ENCODE measurements around the gene PIK3R6.

Gene PIK3R6

GRCh38 chr17:8855477-8856204 is 11.8 kb downstream of the PIK3R6 start:
- no peak for DNase-seq (ENCODE audit: low spot score in 2 of 2)
- Mint-ChIP-seq H3K36me3 (peaks cover 67% of the 10 kb centered on the region), H3K4me3 (peak overlapping the region; percentile 45), H3K4me1 (peaks cover 47% of the 10 kb centered on the region), H3K27ac (peak overlapping the region; percentile 9), H3K9me3 (no peaks in the 10 kb centered on the region)
- ATAC-seq, result peak; percentile 76

GRCh38 chr17:8851600-8851999 is 15.9 kb downstream of the PIK3R6 start:
- peaks cover 53% of the 10 kb centered on the region for H3K36me3 Mint-ChIP-seq
- no peak for DNase-seq (ENCODE audit: low spot score in 2 of 2)

GRCh38 chr17:8849311-8850041 is 18.0 kb downstream of the PIK3R6 start:
- ATAC-seq, result no peak
- Mint-ChIP-seq H3K4me1 (peaks cover 11% of the 10 kb centered on the region), H3K27ac (no peak overlapping the region), H3K36me3 (peaks cover 59% of the 10 kb centered on the region), H3K4me3 (no peak overlapping the region), H3K9me3 (no peaks in the 10 kb centered on the region)
- DNase-seq (ENCODE audit: low spot score in 2 of 2), result no peak

More at GRCh38 chr17:8851600-8851999, 15.9 kb downstream of the PIK3R6 start:
- peaks cover 24% of the 10 kb centered on the region for H3K4me1 Mint-ChIP-seq
- ATAC-seq, result no peak
- H3K4me3 Mint-ChIP-seq, result no peak overlapping the region
- no peaks in the 10 kb centered on the region for H3K9me3 Mint-ChIP-seq
- no peak overlapping the region for H3K27ac Mint-ChIP-seq

- H3K36me3 Mint-ChIP-seq, result peaks cover 45% of the 10 kb centered on the region
- H3K9me3 Mint-ChIP-seq, result no peaks in the 10 kb centered on the region
- ATAC-seq, result no peak
- no peak overlapping the region for H3K4me3 Mint-ChIP-seq
- H3K27ac Mint-ChIP-seq, result no peak overlapping the region
- no peak for DNase-seq (ENCODE audit: low spot score in 2 of 2)
- peaks cover 11% of the 10 kb centered on the region for H3K4me1 Mint-ChIP-seq
Measured at GRCh38 chr17:8847891-8848290, 19.6 kb downstream of the PIK3R6 start.

DNA sequence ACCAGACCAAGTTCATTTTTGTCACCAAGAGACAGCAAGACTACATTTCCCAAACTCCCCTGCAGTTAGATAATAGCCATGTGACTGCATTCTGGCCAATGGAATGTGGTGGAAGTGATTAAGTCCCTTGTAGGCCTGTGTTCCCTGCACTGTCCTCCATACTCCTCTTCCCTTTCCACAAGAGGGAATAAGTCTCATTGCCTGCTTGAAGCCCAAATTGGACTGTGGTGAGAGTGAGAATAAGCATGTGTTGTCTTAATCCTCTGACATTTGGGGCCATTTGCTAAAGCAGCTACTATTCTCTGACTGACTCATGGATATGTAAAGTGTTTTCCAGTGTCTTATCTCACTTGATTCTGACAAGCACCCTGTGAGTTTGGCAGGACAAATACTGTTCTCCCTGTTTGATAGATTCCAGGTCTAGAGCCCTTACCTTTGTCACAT is 20.7 kb downstream of the PIK3R6 start:
- DNase-seq (ENCODE audit: low spot score in 2 of 2) (no peak), ATAC-seq (peak; percentile 58)
- H3K4me3 Mint-ChIP-seq, result no peak overlapping the region
- peaks cover 11% of the 10 kb centered on the region for H3K4me1 Mint-ChIP-seq
- no peak overlapping the region for H3K27ac Mint-ChIP-seq
- peaks cover 34% of the 10 kb centered on the region for H3K36me3 Mint-ChIP-seq
- no peaks in the 10 kb centered on the region for H3K9me3 Mint-ChIP-seq

GRCh38 chr17:8844229-8845218 is 22.9 kb downstream of the PIK3R6 start:
- no peak overlapping the region for H3K4me3 Mint-ChIP-seq
- no peak overlapping the region for H3K27ac Mint-ChIP-seq
- ATAC-seq (peak; percentile 64), DNase-seq (ENCODE audit: low spot score in 2 of 2) (no peak)
- no peaks in the 10 kb centered on the region for H3K9me3 Mint-ChIP-seq
- H3K36me3 Mint-ChIP-seq, result peaks cover 34% of the 10 kb centered on the region
- H3K4me1 Mint-ChIP-seq, result peaks cover 8% of the 10 kb centered on the region

DNA sequence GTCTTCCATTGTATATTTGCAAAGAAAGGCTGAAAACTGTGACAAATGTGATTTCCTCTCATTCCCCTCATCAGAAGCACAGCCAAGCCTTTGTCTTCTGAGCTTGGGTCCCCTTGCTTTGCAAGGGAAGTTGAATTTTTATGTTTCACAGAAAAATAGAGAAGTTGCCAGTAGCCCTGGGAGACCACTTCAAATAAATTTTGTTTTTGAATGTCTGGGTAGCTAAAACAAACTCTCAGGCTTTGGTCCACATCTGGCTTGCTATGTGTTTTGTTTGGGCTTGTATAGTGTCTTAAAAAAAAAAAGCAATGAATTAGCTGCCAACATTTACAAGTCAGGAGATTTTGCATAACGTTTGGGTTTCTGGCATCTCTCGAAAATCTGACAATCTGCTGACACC is 24.1 kb downstream of the PIK3R6 start:
- H3K9me3 Mint-ChIP-seq, result no peaks in the 10 kb centered on the region
- peaks cover 6% of the 10 kb centered on the region for H3K4me1 Mint-ChIP-seq
- H3K27ac Mint-ChIP-seq, result no peak overlapping the region
- ATAC-seq (no peak), DNase-seq (ENCODE audit: low spot score in 2 of 2) (no peak)
- no peak overlapping the region for H3K4me3 Mint-ChIP-seq
- H3K36me3 Mint-ChIP-seq, result peaks cover 38% of the 10 kb centered on the region

- peaks cover 35% of the 10 kb centered on the region for H3K36me3 Mint-ChIP-seq
- no peak for ATAC-seq
Measured at GRCh38 chr17:8841844-8842243, 25.6 kb downstream of the PIK3R6 start.

DNA sequence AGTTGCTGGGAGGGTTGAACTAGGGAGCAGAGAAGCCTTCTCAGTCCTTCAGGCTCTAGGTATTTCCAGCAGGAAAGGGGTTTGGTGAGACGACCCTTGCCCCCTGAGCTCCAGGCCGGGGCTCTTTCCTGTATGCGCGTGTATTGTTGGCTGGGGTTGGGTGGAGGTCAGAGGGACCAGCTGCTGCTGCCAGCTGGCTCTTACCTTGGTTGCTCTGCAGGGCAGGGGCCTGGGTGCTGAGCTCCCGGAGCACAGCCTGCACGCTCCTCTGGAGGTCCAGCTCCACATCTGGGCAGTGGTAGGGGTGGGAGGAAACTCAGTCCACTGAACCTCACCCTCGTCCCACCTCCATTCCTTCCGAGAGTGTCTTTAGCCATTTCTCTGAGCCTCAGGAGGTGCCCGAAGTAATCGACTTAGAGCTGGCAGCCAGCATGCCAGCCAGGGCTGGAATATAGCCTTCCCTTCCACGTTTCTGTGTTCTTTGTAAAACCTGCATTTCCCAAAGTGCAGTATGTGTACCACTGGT is 28.0 kb downstream of the PIK3R6 start:
- H3K36me3 Mint-ChIP-seq, result peaks cover 27% of the 10 kb centered on the region
- no peak for ATAC-seq
- H3K4me3 Mint-ChIP-seq, result no peak overlapping the region
- no peak for DNase-seq (ENCODE audit: low spot score in 2 of 2)
- H3K27ac Mint-ChIP-seq, result no peak overlapping the region
- no peaks in the 10 kb centered on the region for H3K9me3 Mint-ChIP-seq
- no peaks in the 10 kb centered on the region for H3K4me1 Mint-ChIP-seq

More at GRCh38 chr17:8841844-8842243, 25.6 kb downstream of the PIK3R6 start:
- Mint-ChIP-seq H3K27ac (peak overlapping the region; percentile 29), H3K9me3 (no peaks in the 10 kb centered on the region), H3K4me3 (no peak overlapping the region), H3K4me1 (peaks cover under 1% of the 10 kb centered on the region)
- DNase-seq (ENCODE audit: low spot score in 2 of 2), result no peak

- DNase-seq (ENCODE audit: low spot score in 2 of 2), result no peak
- Mint-ChIP-seq H3K36me3 (peaks cover 35% of the 10 kb centered on the region), H3K27ac (no peak overlapping the region), H3K9me3 (no peaks in the 10 kb centered on the region), H3K4me1 (no peaks in the 10 kb centered on the region), H3K4me3 (no peak overlapping the region)
- no peak for ATAC-seq
Measured at GRCh38 chr17:8838551-8839095, 28.9 kb downstream of the PIK3R6 start.

- H3K9me3 Mint-ChIP-seq, result no peaks in the 10 kb centered on the region
- H3K36me3 Mint-ChIP-seq, result peaks cover 40% of the 10 kb centered on the region
- H3K27ac Mint-ChIP-seq, result peak overlapping the region; percentile 23
- ATAC-seq, result no peak
- H3K4me3 Mint-ChIP-seq, result no peak overlapping the region
- no peak for DNase-seq (ENCODE audit: low spot score in 2 of 2)
- H3K4me1 Mint-ChIP-seq, result no peaks in the 10 kb centered on the region
Measured at GRCh38 chr17:8837563-8838075, 29.9 kb downstream of the PIK3R6 start.

- Mint-ChIP-seq H3K4me1 (no peaks in the 10 kb centered on the region), H3K27ac (peak overlapping the region; percentile 23), H3K36me3 (peaks cover 43% of the 10 kb centered on the region), H3K4me3 (no peak overlapping the region), H3K9me3 (no peaks in the 10 kb centered on the region)
- ATAC-seq, result no peak
- no peak for DNase-seq (ENCODE audit: low spot score in 2 of 2)
Measured at GRCh38 chr17:8836821-8837562, 30.5 kb downstream of the PIK3R6 start.

- no peak overlapping the region for H3K4me3 Mint-ChIP-seq
- H3K4me1 Mint-ChIP-seq, result no peaks in the 10 kb centered on the region
- ATAC-seq (no peak), DNase-seq (ENCODE audit: low spot score in 2 of 2) (no peak)
- no peak overlapping the region for H3K27ac Mint-ChIP-seq
- no peaks in the 10 kb centered on the region for H3K9me3 Mint-ChIP-seq
- peaks cover 43% of the 10 kb centered on the region for H3K36me3 Mint-ChIP-seq
Measured at GRCh38 chr17:8835631-8836364, 31.7 kb downstream of the PIK3R6 start.
